HEK293 (cell line): ENCODE data around the gene SNX19.

Experiments
- CTCF ChIA-PET: fragments of 350-600 bp; formaldehyde crosslinking; extraction: SDS; loops from one replicate; lab custom pipeline; 2021; ENCODE audit warnings: antibody characterized with exemption; lab: Yijun Ruan, JAX
- POLR2A ChIA-PET: fragments of 300-600 bp; formaldehyde crosslinking; extraction: SDS; loops from one replicate; lab custom pipeline; 2020; ENCODE audit warnings: antibody characterized with exemption, inconsistent platforms; lab: Yijun Ruan, JAX
- H3K27ac ChIP-seq: fragments of 200-500 bp; sonication (Bioruptor generic); 2 replicates; pipeline ENCODE4 v1.5.1; 2014; ENCODE audit warnings: low read depth, low read length, control low read depth, inconsistent platforms; ENCODE audit errors: extremely low read depth
- H3K36me3 ChIP-seq, 2 experiments: fragments of 200-500 bp in 1 of 2; sonication (Bioruptor generic) in 1 of 2; 1 replicate in 1 of 2; 2 replicates in 1 of 2; pipeline ENCODE4 v1.5.1; 2014 to 2017; ENCODE audit warnings: inconsistent platforms in 2 of 2, low read length in 2 of 2; ENCODE audit not compliant: control insufficient read depth in 2 of 2, insufficient read depth in 1 of 2
- H3K4me1 ChIP-seq: fragments of 200-500 bp; sonication (Bioruptor generic); 2 replicates; pipeline ENCODE4 v1.5.1; 2014; ENCODE audit warnings: mild to moderate bottlenecking, low read length, inconsistent platforms; ENCODE audit not compliant: control insufficient read depth, insufficient read depth
- H3K4me3 ChIP-seq: 2 replicates; pipeline ENCODE4 v1.5.1; 2011; ENCODE audit warnings: low read depth, mild to moderate bottlenecking, control low read depth, low read length, moderate library complexity
- H3K9me3 ChIP-seq: fragments of 200-500 bp; sonication (Bioruptor generic); 2 replicates; pipeline ENCODE4 v1.5.1; 2014; ENCODE audit warnings: low read depth, low read length, inconsistent platforms; ENCODE audit not compliant: control insufficient read depth, insufficient read depth
- ATF2 ChIP-seq: fragments of 450-650 bp; formaldehyde crosslinking; IDR thresholded peaks from 2 replicates; pipeline ENCODE4 v1.5.1; 2016; ENCODE audit warnings: missing biosample characterization, missing genetic modification characterization, low read depth
- CTCF ChIP-seq: fragments of 450-650 bp; formaldehyde crosslinking; IDR thresholded peaks from 2 replicates; pipeline ENCODE4 v1.5.1; 2016; ENCODE audit warnings: missing biosample characterization, missing genetic modification characterization
- GLIS2 ChIP-seq: fragments of 450-650 bp; formaldehyde crosslinking; IDR thresholded peaks from 2 replicates; pipeline ENCODE4 v1.5.1; 2016; ENCODE audit warnings: missing biosample characterization, missing genetic modification characterization
- KLF7 ChIP-seq: fragments of 450-650 bp; formaldehyde crosslinking; IDR thresholded peaks from 2 replicates; pipeline ENCODE4 v1.5.1; 2016; ENCODE audit warnings: missing biosample characterization, missing genetic modification characterization, borderline replicate concordance
- PRDM4 ChIP-seq: fragments of 450-650 bp; formaldehyde crosslinking; IDR thresholded peaks from 2 replicates; pipeline ENCODE4 v1.5.1; 2017; ENCODE audit warnings: missing biosample characterization, missing genetic modification characterization
- RBAK ChIP-seq: fragments of 450-650 bp; formaldehyde crosslinking; IDR thresholded peaks from 2 replicates; pipeline ENCODE4 v1.5.1; 2016; ENCODE audit warnings: missing biosample characterization, missing genetic modification characterization
- SP3 ChIP-seq: fragments of 450-650 bp; formaldehyde crosslinking; IDR thresholded peaks from 2 replicates; pipeline ENCODE4 v1.5.1; 2016; ENCODE audit warnings: missing biosample characterization, missing genetic modification characterization
- WT1 ChIP-seq: fragments of 450-650 bp; formaldehyde crosslinking; IDR thresholded peaks from 2 replicates; pipeline ENCODE4 v1.5.1; 2016; ENCODE audit warnings: missing biosample characterization, missing genetic modification characterization
- ZBTB1 ChIP-seq: fragments of 450-650 bp; formaldehyde crosslinking; IDR thresholded peaks from 2 replicates; pipeline ENCODE4 v1.5.1; 2016; ENCODE audit warnings: missing biosample characterization, missing genetic modification characterization
- ZBTB49 ChIP-seq: fragments of 450-650 bp; formaldehyde crosslinking; IDR thresholded peaks from 2 replicates; pipeline ENCODE4 v1.5.1; 2016; ENCODE audit warnings: missing biosample characterization, missing genetic modification characterization, low read depth
- ZNF175 ChIP-seq: fragments of 450-650 bp; formaldehyde crosslinking; IDR thresholded peaks from 2 replicates; pipeline ENCODE4 v1.5.1; 2016; ENCODE audit warnings: missing biosample characterization, missing genetic modification characterization
- ZNF266 ChIP-seq: fragments of 450-650 bp; formaldehyde crosslinking; IDR thresholded peaks from 2 replicates; pipeline ENCODE4 v1.5.1; 2016; ENCODE audit warnings: missing biosample characterization, missing genetic modification characterization, low read depth
- ZNF280D ChIP-seq: fragments of 450-650 bp; formaldehyde crosslinking; IDR thresholded peaks from 2 replicates; pipeline ENCODE4 v1.5.1; 2016; ENCODE audit warnings: missing biosample characterization, missing genetic modification characterization
- ZNF302 ChIP-seq: fragments of 450-650 bp; formaldehyde crosslinking; IDR thresholded peaks from 2 replicates; pipeline ENCODE4 v1.5.1; 2016; ENCODE audit warnings: missing biosample characterization, missing genetic modification characterization, low read depth
- ZNF311 ChIP-seq: fragments of 450-650 bp; formaldehyde crosslinking; IDR thresholded peaks from 2 replicates; pipeline ENCODE4 v1.5.1; 2017; ENCODE audit warnings: missing biosample characterization, missing genetic modification characterization, borderline replicate concordance
- ZNF76 ChIP-seq: fragments of 450-650 bp; formaldehyde crosslinking; IDR thresholded peaks from 2 replicates; pipeline ENCODE4; 2016; ENCODE audit warnings: low read depth, missing biosample characterization, missing genetic modification characterization, borderline replicate concordance
- ZNF777 ChIP-seq: fragments of 450-650 bp; formaldehyde crosslinking; IDR thresholded peaks from 2 replicates; pipeline ENCODE4 v1.5.1; 2017; ENCODE audit warnings: missing biosample characterization, missing genetic modification characterization, borderline replicate concordance
- ZNF837 ChIP-seq: fragments of 450-650 bp; formaldehyde crosslinking; IDR thresholded peaks from 2 replicates; pipeline ENCODE4 v1.5.1; 2016; ENCODE audit warnings: missing biosample characterization, missing genetic modification characterization
- ZSCAN16 ChIP-seq: fragments of 450-650 bp; formaldehyde crosslinking; IDR thresholded peaks from 2 replicates; pipeline ENCODE4 v1.5.1; 2016; ENCODE audit warnings: missing biosample characterization, missing genetic modification characterization

Gene SNX19

GRCh38 chr11:130890039-130890745 lies 26.1 kb downstream of the SNX19 start (continued):
- TF ChIP-seq SP3 (tag by site-specific recombination) = no peak
- TF ChIP-seq ZNF311 (tag by site-specific recombination) = no peak
- no peak for TF ChIP-seq CTCF (tag by site-specific recombination)
- no peak for TF ChIP-seq ZNF266 (tag by site-specific recombination)
- no peak for TF ChIP-seq RBAK (tag by site-specific recombination)
- TF ChIP-seq WT1 (tag by site-specific recombination) = no peak
- no peak for TF ChIP-seq ZSCAN16 (tag by site-specific recombination)
- TF ChIP-seq ZNF175 = no peak

- CTCF ChIA-PET = interaction anchor here (0.5 to 1.7 kb wide), 3 partner anchors 27 to 863 kb away, joined by 3 to 14 read pairs (median 3); partner anchors contain the start of gene SNX19
- no peak overlapping the region for H3K4me3 ChIP-seq
- TF ChIP-seq ZNF837 (no peak), ZBTB1 (tag by site-specific recombination) (no peak), ATF2 (tag by site-specific recombination) (no peak), ZNF302 (tag by site-specific recombination) (no peak), ZNF280D (no peak), ZNF76 (tag by site-specific recombination) (no peak), RBAK (tag by site-specific recombination) (no peak), PRDM4 (tag by site-specific recombination) (no peak), GLIS2 (tag by site-specific recombination) (no peak), KLF7 (tag by site-specific recombination) (no peak), ZSCAN16 (tag by site-specific recombination) (no peak), ZBTB49 (tag by site-specific recombination) (no peak), ZNF777 (tag by site-specific recombination) (no peak)
- no peaks in the 10 kb centered on the region for H3K4me1 ChIP-seq
- H3K9me3 ChIP-seq = no peaks in the 10 kb centered on the region
- H3K27ac ChIP-seq = no peak overlapping the region
- POLR2A ChIA-PET = no interaction called here
- peaks cover 7 to 87% of the 10 kb centered on the region in 2 experiments for H3K36me3 ChIP-seq
Measured at GRCh38 chr11:130888790-130889189, 27.5 kb downstream of the SNX19 start.
